ENCODE data around the gene LOC101059915.
A peak's percentile ranks its signal among the peaks of the same experiment; 100 is the strongest.

Gene LOC101059915

DNA sequence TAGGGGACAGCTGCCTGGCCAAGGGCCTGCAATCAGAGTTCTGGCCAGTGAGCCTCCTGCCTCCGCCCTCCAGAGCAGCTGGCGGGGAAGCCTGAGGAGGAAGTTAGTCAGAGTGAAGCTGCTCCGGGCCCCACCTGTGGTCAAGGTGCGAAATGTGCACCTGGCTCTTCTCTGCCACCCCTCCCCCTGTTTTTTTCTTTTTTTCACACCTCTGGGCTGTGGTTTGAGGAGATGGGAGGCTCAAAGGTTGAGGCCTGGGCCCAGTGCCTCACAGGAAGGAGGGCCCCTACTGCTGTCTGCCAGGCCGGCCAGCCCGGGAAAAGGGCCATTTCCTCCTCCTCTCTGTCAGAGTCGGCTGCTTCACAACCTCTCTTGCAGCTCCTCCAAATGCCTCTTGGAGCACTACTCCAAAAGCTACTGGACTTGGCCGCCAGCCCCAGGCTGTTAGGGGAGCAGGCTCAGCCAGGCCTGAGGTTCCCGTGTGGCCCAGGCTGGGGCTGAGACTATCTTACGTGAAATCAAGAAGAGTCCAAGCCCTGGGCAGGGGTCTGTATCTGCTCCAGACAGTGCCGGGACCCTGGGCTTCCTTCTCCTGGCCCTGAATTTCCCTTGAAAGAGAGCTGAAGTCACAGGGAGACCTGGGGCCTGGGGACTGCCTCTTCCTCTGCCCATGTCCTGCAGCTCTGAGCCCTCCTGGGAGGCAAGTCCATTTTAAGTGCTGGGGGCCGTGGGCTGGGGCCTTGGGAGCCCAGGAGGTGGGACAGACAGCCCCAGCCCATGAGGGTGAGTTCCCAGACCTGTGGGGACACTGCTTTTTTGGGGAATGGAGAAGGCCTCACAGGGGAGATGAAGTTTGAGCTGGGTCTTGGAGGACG, 44.5 kb upstream of the LOC101059915 start (continued):
- TF ChIP-seq SP1 (IDR thresholded peaks at IDR 0.05; ENCODE audit: low read depth, low read length) (peak; percentile 69), SUPT20H (IDR thresholded peaks at IDR 0.05; ENCODE audit: borderline replicate concordance, control insufficient read depth, low read depth, low read length) (no peak), FOS (IDR thresholded peaks at IDR 0.05; ENCODE audit: borderline replicate concordance, extremely low read depth, insufficient read length) (no peak), RCOR1 (conservative IDR thresholded peaks at IDR 0.05; ENCODE audit: low read depth, low read length) (peak; percentile 87; the same call in 1 of the 2 replicates), CBFB (IDR thresholded peaks at IDR 0.05; ENCODE audit: low read depth) (peak; percentile 90; the same call in 1 of the 2 replicates), TARDBP (IDR thresholded peaks at IDR 0.05; ENCODE audit: borderline replicate concordance) (peak; percentile 57; the same call in 1 of the 2 replicates), BHLHE40 (IDR thresholded peaks at IDR 0.05; ENCODE audit: borderline replicate concordance in 1 of 2, low read depth in 2 of 2, low read length in 1 of 2) (peak; percentile 82 to 88; a peak in 3 of 4 replicates), ZZZ3 (IDR thresholded peaks at IDR 0.05; ENCODE audit: control insufficient read depth, insufficient read length, low read depth) (no peak), BMI1 (IDR thresholded peaks at IDR 0.05; ENCODE audit: borderline replicate concordance) (peak; percentile 88), MTA2 (IDR thresholded peaks at IDR 0.05; ENCODE audit: low read depth) (peak; percentile 97), TCF7 (IDR thresholded peaks at IDR 0.05; ENCODE audit: borderline replicate concordance) (no peak; the same call in 1 of the 2 replicates), POLR2AphosphoS5 (IDR thresholded peaks at IDR 0.05; ENCODE audit: low read length) (peak; percentile 53; the same call in 1 of the 2 replicates), PML (IDR thresholded peaks at IDR 0.05; ENCODE audit: low read length) (no peak), RUNX3 (IDR thresholded peaks at IDR 0.05; ENCODE audit: low read length) (no peak), IKZF2 (IDR thresholded peaks at IDR 0.05) (peak; percentile 99), FOXK2 (IDR thresholded peaks at IDR 0.05) (no peak), WRNIP1 (IDR thresholded peaks at IDR 0.05; ENCODE audit: borderline replicate concordance, low read depth, low read length) (no peak), KAT2A (conservative IDR thresholded peaks at IDR 0.05; ENCODE audit: control insufficient read depth, low read depth, low read length) (no peak), RAD21 (IDR thresholded peaks at IDR 0.05; ENCODE audit: insufficient read depth, low read depth, low read length) (no peak)
- TF ChIP-seq, protein P1, sequence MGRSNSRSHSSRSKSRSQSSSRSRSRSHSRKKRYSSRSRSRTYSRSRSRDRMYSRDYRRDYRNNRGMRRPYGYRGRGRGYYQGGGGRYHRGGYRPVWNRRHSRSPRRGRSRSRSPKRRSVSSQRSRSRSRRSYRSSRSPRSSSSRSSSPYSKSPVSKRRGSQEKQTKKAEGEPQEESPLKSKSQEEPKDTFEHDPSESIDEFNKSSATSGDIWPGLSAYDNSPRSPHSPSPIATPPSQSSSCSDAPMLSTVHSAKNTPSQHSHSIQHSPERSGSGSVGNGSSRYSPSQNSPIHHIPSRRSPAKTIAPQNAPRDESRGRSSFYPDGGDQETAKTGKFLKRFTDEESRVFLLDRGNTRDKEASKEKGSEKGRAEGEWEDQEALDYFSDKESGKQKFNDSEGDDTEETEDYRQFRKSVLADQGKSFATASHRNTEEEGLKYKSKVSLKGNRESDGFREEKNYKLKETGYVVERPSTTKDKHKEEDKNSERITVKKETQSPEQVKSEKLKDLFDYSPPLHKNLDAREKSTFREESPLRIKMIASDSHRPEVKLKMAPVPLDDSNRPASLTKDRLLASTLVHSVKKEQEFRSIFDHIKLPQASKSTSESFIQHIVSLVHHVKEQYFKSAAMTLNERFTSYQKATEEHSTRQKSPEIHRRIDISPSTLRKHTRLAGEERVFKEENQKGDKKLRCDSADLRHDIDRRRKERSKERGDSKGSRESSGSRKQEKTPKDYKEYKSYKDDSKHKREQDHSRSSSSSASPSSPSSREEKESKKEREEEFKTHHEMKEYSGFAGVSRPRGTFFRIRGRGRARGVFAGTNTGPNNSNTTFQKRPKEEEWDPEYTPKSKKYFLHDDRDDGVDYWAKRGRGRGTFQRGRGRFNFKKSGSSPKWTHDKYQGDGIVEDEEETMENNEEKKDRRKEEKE (IDR thresholded peaks at IDR 0.05) = no peak
- TF ChIP-seq, protein P2, sequence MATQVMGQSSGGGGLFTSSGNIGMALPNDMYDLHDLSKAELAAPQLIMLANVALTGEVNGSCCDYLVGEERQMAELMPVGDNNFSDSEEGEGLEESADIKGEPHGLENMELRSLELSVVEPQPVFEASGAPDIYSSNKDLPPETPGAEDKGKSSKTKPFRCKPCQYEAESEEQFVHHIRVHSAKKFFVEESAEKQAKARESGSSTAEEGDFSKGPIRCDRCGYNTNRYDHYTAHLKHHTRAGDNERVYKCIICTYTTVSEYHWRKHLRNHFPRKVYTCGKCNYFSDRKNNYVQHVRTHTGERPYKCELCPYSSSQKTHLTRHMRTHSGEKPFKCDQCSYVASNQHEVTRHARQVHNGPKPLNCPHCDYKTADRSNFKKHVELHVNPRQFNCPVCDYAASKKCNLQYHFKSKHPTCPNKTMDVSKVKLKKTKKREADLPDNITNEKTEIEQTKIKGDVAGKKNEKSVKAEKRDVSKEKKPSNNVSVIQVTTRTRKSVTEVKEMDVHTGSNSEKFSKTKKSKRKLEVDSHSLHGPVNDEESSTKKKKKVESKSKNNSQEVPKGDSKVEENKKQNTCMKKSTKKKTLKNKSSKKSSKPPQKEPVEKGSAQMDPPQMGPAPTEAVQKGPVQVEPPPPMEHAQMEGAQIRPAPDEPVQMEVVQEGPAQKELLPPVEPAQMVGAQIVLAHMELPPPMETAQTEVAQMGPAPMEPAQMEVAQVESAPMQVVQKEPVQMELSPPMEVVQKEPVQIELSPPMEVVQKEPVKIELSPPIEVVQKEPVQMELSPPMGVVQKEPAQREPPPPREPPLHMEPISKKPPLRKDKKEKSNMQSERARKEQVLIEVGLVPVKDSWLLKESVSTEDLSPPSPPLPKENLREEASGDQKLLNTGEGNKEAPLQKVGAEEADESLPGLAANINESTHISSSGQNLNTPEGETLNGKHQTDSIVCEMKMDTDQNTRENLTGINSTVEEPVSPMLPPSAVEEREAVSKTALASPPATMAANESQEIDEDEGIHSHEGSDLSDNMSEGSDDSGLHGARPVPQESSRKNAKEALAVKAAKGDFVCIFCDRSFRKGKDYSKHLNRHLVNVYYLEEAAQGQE (IDR thresholded peaks at IDR 0.05; ENCODE audit: low read depth, low read length) = no peak
